Activated B cell treated with CpG ODN at 0.5 μM for 24 hours (primary cell): ENCODE measurements around the gene MARCHF9. TPM values are rescaled to one million over a fixed set of nuclear protein-coding genes. Genes with fewer than 3 reads are reported as not detected.

Experiments
- ATAC-seq: fragments of 200-7000 bp; cut with Tn5 transposase; one replicate; pipeline ENCODE4 v1.10.0; 2021; ENCODE audit warnings: low read depth, mild to moderate bottlenecking, moderate library complexity
- CTCF ChIA-PET: fragments of 350-600 bp; sonication (Branson Sonifier 250); formaldehyde crosslinking; loops from one replicate; lab custom pipeline; 2021; ENCODE audit warnings: antibody characterized with exemption; lab: Charles Lee
- POLR2A ChIA-PET: fragments of 350-600 bp; sonication (Branson Sonifier 250); formaldehyde crosslinking; loops from one replicate; lab custom pipeline; 2021; ENCODE audit warnings: antibody characterized with exemption; lab: Charles Lee
- DNase-seq: peaks from one replicate; pipeline ENCODE4 v3.0.0; 2022
- H3K27ac Mint-ChIP-seq: one replicate; pipeline ENCODE4 v1.8.0; 2020; ENCODE audit warnings: mixed read lengths
- H3K27me3 Mint-ChIP-seq: one replicate; pipeline ENCODE4 v1.8.0; 2021; ENCODE audit warnings: mixed read lengths
- H3K36me3 Mint-ChIP-seq: one replicate; pipeline ENCODE4 v1.8.0; 2021; ENCODE audit warnings: low read depth, mixed read lengths
- H3K4me1 Mint-ChIP-seq: one replicate; pipeline ENCODE4 v1.8.0; 2021; ENCODE audit warnings: mixed read lengths
- H3K4me3 Mint-ChIP-seq: one replicate; pipeline ENCODE4 v1.8.0; 2020; ENCODE audit warnings: mild to moderate bottlenecking, mixed read lengths
- H3K9me3 Mint-ChIP-seq: one replicate; pipeline ENCODE4 v1.8.0; 2020; ENCODE audit warnings: mixed read lengths
- intact Hi-C: fragments of 100-400 bp; cut with micrococcal nuclease; formaldehyde crosslinking; loops from one replicate; pipeline ENCODE4 v1.15.1; 2024
- total RNA-seq: library from RNA; stranded (reverse); gene quantifications from 2 replicates; pipeline ENCODE4 v1.2.3, GENCODE V29; 2022
- TF ChIP-seq, protein P1 (sequence below): fragments of 200-600 bp; IDR thresholded peaks from one replicate; pipeline ENCODE4 v1.8.0; 2022; ENCODE audit warnings: antibody characterized with exemption, mild to moderate bottlenecking

The MARCHF9 gene
- total RNA-seq, 1 donor from 2014 or later: 58.2 TPM

DNA sequence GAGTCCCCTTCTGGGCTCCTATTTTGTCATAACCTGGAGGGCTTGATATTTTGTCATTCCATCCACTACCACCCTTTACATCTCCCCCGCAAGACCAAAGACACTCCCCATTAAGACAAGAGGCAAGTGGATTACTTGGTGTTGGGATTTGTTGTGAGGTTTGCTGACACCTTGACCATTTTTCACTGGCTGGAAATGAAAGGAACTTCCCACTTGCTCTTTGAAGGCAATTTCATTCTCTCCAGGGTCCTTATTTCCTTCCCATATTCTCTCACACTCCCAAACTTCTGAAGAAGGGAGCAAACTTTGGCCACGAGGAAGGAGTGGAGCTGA, 31.3 kb upstream of the MARCHF9 start:
- TF ChIP-seq, protein P1, sequence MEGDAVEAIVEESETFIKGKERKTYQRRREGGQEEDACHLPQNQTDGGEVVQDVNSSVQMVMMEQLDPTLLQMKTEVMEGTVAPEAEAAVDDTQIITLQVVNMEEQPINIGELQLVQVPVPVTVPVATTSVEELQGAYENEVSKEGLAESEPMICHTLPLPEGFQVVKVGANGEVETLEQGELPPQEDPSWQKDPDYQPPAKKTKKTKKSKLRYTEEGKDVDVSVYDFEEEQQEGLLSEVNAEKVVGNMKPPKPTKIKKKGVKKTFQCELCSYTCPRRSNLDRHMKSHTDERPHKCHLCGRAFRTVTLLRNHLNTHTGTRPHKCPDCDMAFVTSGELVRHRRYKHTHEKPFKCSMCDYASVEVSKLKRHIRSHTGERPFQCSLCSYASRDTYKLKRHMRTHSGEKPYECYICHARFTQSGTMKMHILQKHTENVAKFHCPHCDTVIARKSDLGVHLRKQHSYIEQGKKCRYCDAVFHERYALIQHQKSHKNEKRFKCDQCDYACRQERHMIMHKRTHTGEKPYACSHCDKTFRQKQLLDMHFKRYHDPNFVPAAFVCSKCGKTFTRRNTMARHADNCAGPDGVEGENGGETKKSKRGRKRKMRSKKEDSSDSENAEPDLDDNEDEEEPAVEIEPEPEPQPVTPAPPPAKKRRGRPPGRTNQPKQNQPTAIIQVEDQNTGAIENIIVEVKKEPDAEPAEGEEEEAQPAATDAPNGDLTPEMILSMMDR: no peak
- Mint-ChIP-seq H3K27ac (no peak overlapping the region), H3K27me3 (no peaks in the 10 kb centered on the region), H3K4me3 (no peak overlapping the region), H3K9me3 (no peaks in the 10 kb centered on the region), H3K4me1 (peaks cover 12% of the 10 kb centered on the region), H3K36me3 (peaks cover 58% of the 10 kb centered on the region)
- DNase-seq (no peak), ATAC-seq (no peak)
- intact Hi-C loops: no loop called here
- CTCF ChIA-PET: no interaction called here
- POLR2A ChIA-PET: interaction anchor here (1.7 kb wide), 1 partner anchor 33 kb away, joined by 4 read pairs; no protein-coding TSS in a partner anchor

DNA sequence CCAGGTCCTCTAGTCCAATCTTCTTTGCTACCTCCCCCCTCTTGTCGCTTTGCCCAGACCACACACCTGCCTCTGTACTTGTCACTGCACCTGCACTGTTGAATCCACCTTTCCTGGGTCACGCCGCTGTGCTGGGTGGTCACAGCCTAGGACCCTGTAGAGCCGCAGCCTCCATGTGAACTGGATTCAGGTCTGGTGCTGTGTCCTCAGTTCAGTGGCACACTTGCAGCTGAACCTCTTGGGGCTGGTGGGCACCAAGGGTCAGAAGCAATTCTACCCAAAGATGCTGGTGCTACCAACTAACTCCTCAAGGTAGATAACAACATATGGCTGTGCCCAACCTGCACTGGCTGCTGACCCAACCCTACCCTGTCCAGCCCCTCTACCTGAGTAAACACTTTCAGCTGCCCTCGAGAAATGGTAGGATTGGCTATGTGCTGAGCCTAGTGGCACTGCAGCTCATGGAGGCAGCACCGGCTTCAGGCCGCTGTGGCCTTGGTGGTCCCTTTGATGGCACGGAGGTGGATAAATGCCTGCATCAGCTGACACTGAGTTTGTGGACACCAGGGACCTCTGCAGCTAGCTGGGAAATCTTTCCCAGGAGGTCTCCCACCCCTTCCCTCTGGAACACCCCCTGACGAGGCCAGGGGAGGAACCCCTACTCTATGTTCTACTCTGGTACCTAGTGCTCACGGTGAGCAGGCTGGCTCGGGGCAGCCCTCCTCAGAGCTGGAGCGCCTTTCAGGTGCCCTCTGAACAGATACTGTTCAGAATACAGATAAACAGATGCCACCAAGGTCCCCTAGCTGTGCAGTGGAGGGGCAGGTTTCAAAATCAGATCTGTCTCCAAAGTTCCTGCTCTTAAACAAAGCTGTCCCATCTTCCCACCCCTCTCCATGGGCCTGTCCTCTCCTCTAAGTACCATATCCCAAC, 30.6 kb upstream of the MARCHF9 start:
- TF ChIP-seq, protein P1: no peak
- ATAC-seq: no peak
- no peaks in the 10 kb centered on the region for H3K9me3 Mint-ChIP-seq
- DNase-seq: no peak
- H3K4me1 Mint-ChIP-seq: peaks cover 12% of the 10 kb centered on the region
- H3K4me3 Mint-ChIP-seq: no peak overlapping the region
- ChIA-PET POLR2A (interaction anchor here (0.7 to 1.7 kb wide), 4 partner anchors 20 to 172 kb away, joined by 3 to 7 read pairs (median 4); partner anchors contain the start of gene TSPAN31), CTCF (no interaction called here)
- H3K27ac Mint-ChIP-seq: peak overlapping the region; percentile 31
- H3K36me3 Mint-ChIP-seq: peaks cover 55% of the 10 kb centered on the region
- no peaks in the 10 kb centered on the region for H3K27me3 Mint-ChIP-seq
- intact Hi-C loops: no loop called here

DNA sequence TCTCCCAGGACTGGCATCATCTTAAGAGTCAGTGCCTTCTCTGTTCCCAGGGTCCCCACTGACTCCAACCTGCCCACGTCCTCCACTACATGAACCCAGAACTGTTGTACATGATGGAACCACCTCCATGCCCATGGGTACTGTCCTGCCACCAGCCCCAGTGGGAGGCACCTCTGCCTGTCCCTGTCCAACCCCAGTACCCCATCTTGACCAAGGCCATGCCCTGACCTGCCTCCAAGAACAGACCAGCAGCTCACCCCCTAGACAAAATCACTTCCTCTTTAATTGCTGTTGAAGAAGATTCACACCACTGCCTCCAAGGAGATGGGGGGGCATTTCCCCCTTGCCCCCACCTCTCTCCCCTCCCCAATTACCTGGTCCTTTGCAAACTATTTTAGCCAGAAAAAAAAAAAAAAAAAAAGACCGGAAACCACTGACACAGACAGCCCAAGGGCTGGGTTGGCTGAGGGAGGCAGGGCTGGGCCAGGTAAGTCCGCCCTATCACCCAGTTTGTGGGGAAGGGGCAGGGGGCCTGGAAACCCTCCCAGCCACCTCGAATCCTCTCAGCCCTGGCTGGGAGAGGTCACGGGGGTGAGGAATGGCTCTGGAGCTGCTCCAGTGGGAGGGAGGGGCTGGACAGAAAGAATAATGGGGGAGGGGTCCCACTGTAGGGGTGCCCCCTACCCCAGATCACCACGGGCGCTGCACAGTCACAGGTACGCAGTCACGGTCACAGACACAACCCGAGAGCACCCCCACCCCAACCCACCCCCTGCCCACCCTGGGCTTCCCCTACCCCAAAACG, 29.8 kb upstream of the MARCHF9 start:
- peak; percentile 32 for ATAC-seq
- POLR2A ChIA-PET: interaction anchor here (0.7 to 1.3 kb wide), 3 partner anchors 20 to 171 kb away, joined by 3 to 7 read pairs (median 3); partner anchors contain the start of gene TSPAN31
- TF ChIP-seq, protein P1: no peak
- H3K9me3 Mint-ChIP-seq: no peaks in the 10 kb centered on the region
- H3K27ac Mint-ChIP-seq: peak overlapping the region; percentile 31
- CTCF ChIA-PET: no interaction called here
- H3K36me3 Mint-ChIP-seq: peaks cover 54% of the 10 kb centered on the region
- intact Hi-C loops: no loop called here
- no peaks in the 10 kb centered on the region for H3K27me3 Mint-ChIP-seq
- DNase-seq: no peak
- peaks cover 12% of the 10 kb centered on the region for H3K4me1 Mint-ChIP-seq
- H3K4me3 Mint-ChIP-seq: no peak overlapping the region

DNA sequence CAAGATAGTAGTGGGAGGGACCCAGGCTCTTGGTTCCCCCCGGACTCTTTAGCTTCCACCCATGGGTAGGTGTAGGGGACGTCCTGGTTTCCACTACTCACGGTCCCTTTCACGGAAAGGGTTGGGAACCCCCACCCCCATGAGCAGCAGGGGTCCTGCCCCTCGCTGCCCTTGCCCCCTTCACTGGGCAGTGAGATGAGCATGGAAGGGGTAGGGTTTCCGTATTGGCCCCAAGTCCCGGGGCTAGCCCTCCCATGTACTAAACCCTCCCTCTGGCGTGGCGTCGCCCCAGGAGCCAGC, 29.1 kb upstream of the MARCHF9 start:
- Mint-ChIP-seq H3K27me3 (no peaks in the 10 kb centered on the region), H3K27ac (no peak overlapping the region), H3K4me1 (peaks cover 12% of the 10 kb centered on the region), H3K36me3 (peaks cover 54% of the 10 kb centered on the region), H3K4me3 (no peak overlapping the region), H3K9me3 (no peaks in the 10 kb centered on the region)
- CTCF ChIA-PET: no interaction called here
- ATAC-seq: no peak
- no peak for DNase-seq
- POLR2A ChIA-PET: no interaction called here
- TF ChIP-seq, protein P1: no peak
- intact Hi-C loops: no loop called here
